Activated T-helper 1 cell treated with anti-CD3 and anti-CD28 coated beads, Interleukin-12 subunit alpha, Interleukin-12 subunit beta, Interleukin-2, Interleukin-4 antibody, amounts not matched to agents 30 ng/mL and 10 ng/mL and 1 ng/mL, durations not matched to agents 14 hours and 24 hours and 36 hours (primary cell): Measurements from ENCODE around the gene DNM3. TPM values are rescaled to one million over a fixed set of nuclear protein-coding genes. Genes with fewer than 3 reads are reported as not detected.
A peak's percentile ranks its signal among the peaks of the same experiment; 100 is the strongest.
"Not testable (repeated sequence)": the region's sequence is repeated elsewhere in the genome, so short reads cannot be mapped to it uniquely, and the experiment has no call there.

Experiments
- DNase-seq: peaks from one replicate; pipeline ENCODE4 v3.0.0; 2021; ENCODE audit warnings: low spot score
- H3K27ac Mint-ChIP-seq: one replicate; pipeline ENCODE4 v1.8.0; 2021; ENCODE audit warnings: mild to moderate bottlenecking, mixed read lengths
- H3K27me3 Mint-ChIP-seq: one replicate; pipeline ENCODE4 v1.8.0; 2022; ENCODE audit warnings: mild to moderate bottlenecking, moderate library complexity, mixed read lengths; ENCODE audit not compliant: insufficient read depth
- H3K36me3 Mint-ChIP-seq: one replicate; pipeline ENCODE4 v1.8.0; 2021; ENCODE audit warnings: low read depth, mixed read lengths
- H3K4me1 Mint-ChIP-seq: one replicate; pipeline ENCODE4 v1.8.0; 2021; ENCODE audit warnings: low read depth, mixed read lengths
- H3K4me3 Mint-ChIP-seq: one replicate; pipeline ENCODE4 v1.8.0; 2021; ENCODE audit warnings: mild to moderate bottlenecking, moderate library complexity, mixed read lengths
- H3K9me3 Mint-ChIP-seq: one replicate; pipeline ENCODE4 v1.8.0; 2021; ENCODE audit warnings: mixed read lengths
- intact Hi-C: fragments of 100-400 bp; cut with micrococcal nuclease; formaldehyde crosslinking; loops from one replicate; pipeline ENCODE4 v1.15.1; 2024
- total RNA-seq: library from RNA; stranded (reverse); gene quantifications from 2 replicates; pipeline ENCODE4 v1.2.3, GENCODE V29; 2022

Gene DNM3
- total RNA-seq, result 0.62 and 0.64 TPM in 2 replicates

DNA sequence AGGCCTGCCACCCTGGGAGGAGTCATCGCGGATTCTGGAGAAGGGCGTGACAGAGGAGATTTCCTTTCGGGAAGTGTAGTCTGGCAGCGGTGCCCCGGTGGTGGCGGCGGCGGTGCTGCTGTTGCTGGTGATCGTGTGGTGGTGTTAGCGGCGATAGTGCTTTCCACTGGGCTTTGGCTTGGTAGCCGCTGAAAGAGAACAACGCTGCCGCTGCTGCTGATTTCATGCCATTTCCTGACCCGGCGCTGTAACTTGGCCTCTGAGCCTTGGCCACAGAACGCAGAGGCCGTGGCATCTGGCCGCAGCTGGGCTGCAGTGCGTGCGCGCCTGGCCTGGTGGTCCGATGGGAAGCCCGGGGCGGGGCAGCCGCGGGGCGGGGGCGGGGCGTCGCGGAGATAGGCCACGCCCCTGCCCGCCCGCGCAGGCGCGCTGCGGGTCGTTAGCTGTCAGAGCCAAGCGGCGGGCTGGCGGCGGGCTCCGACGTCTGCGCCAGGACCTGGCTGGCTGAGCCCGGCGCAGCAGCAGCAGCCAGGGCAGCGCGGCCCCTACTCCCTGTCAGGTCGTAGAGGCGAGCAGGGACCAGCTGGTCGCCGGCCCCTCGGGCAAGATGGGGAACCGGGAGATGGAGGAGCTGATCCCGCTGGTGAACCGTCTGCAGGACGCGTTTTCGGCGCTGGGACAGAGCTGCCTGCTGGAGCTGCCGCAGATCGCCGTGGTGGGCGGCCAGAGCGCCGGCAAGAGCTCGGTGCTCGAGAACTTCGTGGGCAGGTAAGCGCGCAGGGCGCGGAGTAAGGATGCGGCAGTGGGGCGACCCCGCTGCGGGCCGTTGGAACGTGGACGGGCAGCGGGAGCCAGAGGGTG is at the start of gene DNM3:
TSS of gene DNM3 (plus strand) at position 449 of the 861 bp plus-strand sequence. CDS start at position 608, 159 bp downstream.
- intact Hi-C loops, result loop anchor here (1.0 to 5.0 kb wide), 6 partner anchors 24 to 184 kb away; partner anchors contain the start of genes METTL13 and VAMP4
- Mint-ChIP-seq H3K4me3 (peak within 1 kb of the TSS; percentile 87), H3K4me1 (peaks cover 18% of the 10 kb centered on the region), H3K27ac (peak within 1 kb of the TSS; percentile 72), H3K36me3 (no peaks in the 10 kb centered on the region), H3K9me3 (no peaks in the 10 kb centered on the region), H3K27me3 (peaks cover 37% of the 10 kb centered on the region)
- peak; percentile 81 for DNase-seq

- intact Hi-C loops, result loop anchor here (5.0 kb wide), 1 partner anchor 1901 kb away; the partner anchor contains the start of gene SCYL3
- peaks cover 55% of the 10 kb centered on the region for H3K4me1 Mint-ChIP-seq
- no peak for DNase-seq
- H3K4me3 Mint-ChIP-seq, result no peak overlapping the region
- peaks cover 87% of the 10 kb centered on the region for H3K36me3 Mint-ChIP-seq
- H3K9me3 Mint-ChIP-seq, result no peaks in the 10 kb centered on the region
- H3K27me3 Mint-ChIP-seq, result no peaks in the 10 kb centered on the region
- H3K27ac Mint-ChIP-seq, result no peak overlapping the region
Observed at GRCh38 chr1:171792656-171793369, 48.5 kb upstream of the DNM3 start.

GRCh38 chr1:171793636-171794035 is 47.7 kb upstream of the DNM3 start:
- intact Hi-C loops, result loop anchor here (1.0 to 5.0 kb wide), 2 partner anchors 12 to 1901 kb away; partner anchors contain the start of genes METTL13 and SCYL3
- Mint-ChIP-seq H3K36me3 (peaks cover 83% of the 10 kb centered on the region), H3K4me3 (peak overlapping the region; percentile 66), H3K27me3 (no peaks in the 10 kb centered on the region), H3K4me1 (peaks cover 51% of the 10 kb centered on the region), H3K9me3 (no peaks in the 10 kb centered on the region), H3K27ac (peak overlapping the region; percentile 93)
- no peak for DNase-seq

DNA sequence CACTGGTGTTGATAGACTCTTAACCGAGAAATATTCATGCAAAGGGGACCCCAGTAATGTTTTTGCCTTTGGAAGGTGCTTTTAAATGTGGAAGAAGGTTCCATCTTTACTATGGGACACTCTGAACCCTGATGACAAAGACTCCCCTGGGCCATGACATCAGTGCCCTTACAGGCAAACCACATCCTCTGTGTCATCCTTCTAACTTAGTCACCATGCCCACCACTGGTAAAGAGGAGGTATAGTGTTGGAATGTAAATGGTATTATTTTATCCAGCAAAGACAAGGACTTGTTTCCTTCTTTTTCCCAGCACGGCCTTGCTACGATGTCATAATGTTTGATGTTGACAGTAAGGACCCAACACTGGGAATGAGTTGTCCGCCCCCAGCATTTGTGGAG is 47.2 kb upstream of the DNM3 start:
- H3K4me3 Mint-ChIP-seq, result peak overlapping the region; percentile 66
- H3K27ac Mint-ChIP-seq, result peak overlapping the region; percentile 93
- no peaks in the 10 kb centered on the region for H3K27me3 Mint-ChIP-seq
- peaks cover 78% of the 10 kb centered on the region for H3K36me3 Mint-ChIP-seq
- intact Hi-C loops, result loop anchor here (1.0 to 5.0 kb wide), 2 partner anchors 13 to 1902 kb away; partner anchors contain the start of genes METTL13 and SCYL3
- H3K9me3 Mint-ChIP-seq, result no peaks in the 10 kb centered on the region
- H3K4me1 Mint-ChIP-seq, result peaks cover 47% of the 10 kb centered on the region
- peak; percentile 44 for DNase-seq

DNA sequence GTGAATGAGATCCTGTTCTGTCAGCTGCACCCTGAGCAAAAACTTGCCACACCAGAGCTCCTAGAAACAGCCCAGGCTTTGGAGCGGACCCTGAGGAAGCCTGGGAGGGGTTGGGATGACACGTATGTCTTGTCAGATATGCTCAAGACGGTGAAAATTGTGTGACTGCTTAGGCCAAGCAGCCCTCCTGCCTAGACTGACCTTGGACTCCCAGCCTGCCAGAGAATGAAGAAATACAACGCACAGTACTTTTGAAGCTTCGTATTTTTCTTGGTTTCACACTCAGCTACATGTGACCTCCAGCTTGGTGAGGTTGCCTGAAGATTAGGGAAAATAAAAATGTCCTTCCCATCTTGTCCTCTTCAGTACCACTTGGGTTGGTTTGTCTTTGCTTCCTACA is 44.7 kb upstream of the DNM3 start:
- Mint-ChIP-seq H3K9me3 (no peaks in the 10 kb centered on the region), H3K36me3 (peaks cover 57% of the 10 kb centered on the region), H3K27me3 (no peaks in the 10 kb centered on the region), H3K4me3 (no peak overlapping the region), H3K4me1 (peaks cover 37% of the 10 kb centered on the region), H3K27ac (no peak overlapping the region)
- intact Hi-C loops, result no loop called here
- DNase-seq, result no peak

GRCh38 chr1:171798311-171798710 is 43.0 kb upstream of the DNM3 start:
- DNase-seq, result no peak
- Mint-ChIP-seq H3K27ac (no peak overlapping the region), H3K36me3 (peaks cover 40% of the 10 kb centered on the region), H3K4me3 (no peak overlapping the region), H3K4me1 (peaks cover 29% of the 10 kb centered on the region), H3K9me3 (no peaks in the 10 kb centered on the region), H3K27me3 (no peaks in the 10 kb centered on the region)
- intact Hi-C loops, result no loop called here

- Mint-ChIP-seq H3K4me3 (no peak overlapping the region), H3K4me1 (peaks cover 24% of the 10 kb centered on the region), H3K27me3 (no peaks in the 10 kb centered on the region), H3K36me3 (peaks cover 37% of the 10 kb centered on the region), H3K27ac (no peak overlapping the region), H3K9me3 (no peaks in the 10 kb centered on the region)
- intact Hi-C loops, result no loop called here
- no peak for DNase-seq
Observed at GRCh38 chr1:171798765-171799164, 42.5 kb upstream of the DNM3 start.

DNA sequence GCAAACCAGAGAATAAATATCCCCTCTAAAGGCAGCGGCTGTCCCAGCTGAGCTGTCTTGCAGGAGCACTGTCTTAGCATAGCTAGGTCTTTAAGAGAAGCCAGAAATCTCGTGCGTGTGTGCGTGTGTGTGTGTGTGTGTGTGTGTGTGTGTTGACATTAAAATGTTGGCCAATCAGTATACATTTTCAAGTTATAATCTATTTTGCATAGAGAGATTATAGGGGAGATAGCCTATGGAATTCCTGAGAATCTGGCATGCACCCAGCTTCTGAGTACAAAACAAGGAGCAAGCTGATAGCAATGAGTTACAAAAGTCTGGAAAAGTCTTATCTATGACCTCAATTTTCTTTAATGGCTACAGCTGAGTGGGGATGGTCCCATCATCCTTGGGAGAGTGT is 42.1 kb upstream of the DNM3 start:
- H3K9me3 Mint-ChIP-seq, result no peaks in the 10 kb centered on the region
- no peak overlapping the region for H3K4me3 Mint-ChIP-seq
- no peak overlapping the region for H3K27ac Mint-ChIP-seq
- H3K36me3 Mint-ChIP-seq, result peaks cover 33% of the 10 kb centered on the region
- peaks cover 20% of the 10 kb centered on the region for H3K4me1 Mint-ChIP-seq
- DNase-seq, result no peak
- intact Hi-C loops, result no loop called here
- H3K27me3 Mint-ChIP-seq, result no peaks in the 10 kb centered on the region

DNA sequence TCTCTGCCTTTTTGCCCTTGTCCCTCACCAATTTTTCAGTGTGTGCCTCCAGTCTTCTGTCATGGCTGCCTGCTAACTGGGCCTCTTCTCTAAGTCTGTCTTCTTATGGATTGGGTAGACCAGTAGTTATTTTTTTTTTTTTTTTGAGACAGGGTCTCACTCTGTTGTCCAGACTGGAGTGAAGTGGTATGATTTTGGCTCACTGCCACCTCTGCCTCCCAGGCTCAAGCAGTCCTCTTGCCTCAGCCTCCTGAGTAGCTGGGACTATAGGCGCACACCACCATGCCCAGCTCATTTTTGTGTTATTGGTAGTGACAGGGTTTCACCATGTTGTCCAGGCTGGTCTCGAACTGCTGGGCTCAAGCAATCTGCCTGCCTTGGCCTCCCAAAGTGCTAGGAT is 41.6 kb upstream of the DNM3 start:
- H3K27me3 Mint-ChIP-seq, H3K4me3 Mint-ChIP-seq, DNase-seq, H3K9me3 Mint-ChIP-seq, H3K27ac Mint-ChIP-seq: not testable (repeated sequence)
- peaks cover 28% of the 10 kb centered on the region for H3K36me3 Mint-ChIP-seq
- peaks cover 15% of the 10 kb centered on the region for H3K4me1 Mint-ChIP-seq
- intact Hi-C loops, result loop anchor here (5.0 kb wide), 1 partner anchor 43 kb away; the partner anchor contains the start of gene DNM3

DNA sequence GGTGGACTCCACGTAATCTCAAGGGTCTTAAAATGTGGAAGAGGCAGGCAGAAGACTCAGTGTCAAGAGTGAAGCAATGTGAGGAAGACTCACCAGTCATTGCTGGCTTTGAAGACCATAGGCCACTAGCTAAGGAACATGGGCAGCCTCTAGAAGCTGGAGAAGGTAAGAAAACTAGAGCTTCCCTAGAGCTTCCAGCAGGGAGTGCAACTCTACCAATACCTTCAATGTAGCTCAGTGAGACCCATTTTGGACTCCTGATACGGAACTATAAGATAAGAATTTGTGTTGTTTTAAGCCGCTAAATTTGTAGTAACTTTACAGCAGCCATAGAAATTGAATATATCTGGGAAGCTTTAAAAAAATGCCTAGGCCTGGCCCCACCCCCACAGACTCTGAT is 41.0 kb upstream of the DNM3 start:
- intact Hi-C loops, result loop anchor here (5.0 kb wide), 1 partner anchor 42 kb away; the partner anchor contains the start of gene DNM3
- H3K36me3 Mint-ChIP-seq, result peaks cover 24% of the 10 kb centered on the region
- no peaks in the 10 kb centered on the region for H3K9me3 Mint-ChIP-seq
- DNase-seq, result no peak
- peaks cover 11% of the 10 kb centered on the region for H3K4me1 Mint-ChIP-seq
- no peaks in the 10 kb centered on the region for H3K27me3 Mint-ChIP-seq
- no peak overlapping the region for H3K4me3 Mint-ChIP-seq
- H3K27ac Mint-ChIP-seq, result no peak overlapping the region

DNA sequence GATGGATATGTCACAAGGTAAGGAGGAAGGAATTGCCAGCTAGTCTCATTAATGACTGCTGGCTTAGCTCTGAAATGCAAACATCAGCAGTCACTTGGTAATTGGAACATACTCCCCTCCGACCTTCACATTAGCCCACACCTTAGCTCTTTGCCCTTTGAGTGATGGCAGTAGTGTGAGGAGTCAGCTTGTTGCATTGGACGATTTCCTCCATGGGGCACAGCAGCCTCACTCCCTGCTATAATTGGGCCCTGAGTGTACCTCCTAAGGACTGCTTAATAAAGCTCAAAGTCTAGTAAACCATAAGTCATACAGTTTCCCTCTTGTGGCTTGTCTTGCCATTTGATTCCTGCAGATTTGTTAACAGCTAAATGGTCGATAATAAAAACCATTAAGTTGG is 40.4 kb upstream of the DNM3 start:
- Mint-ChIP-seq H3K27ac (no peak overlapping the region), H3K4me1 (peaks cover 15% of the 10 kb centered on the region), H3K27me3 (no peaks in the 10 kb centered on the region), H3K36me3 (peaks cover 19% of the 10 kb centered on the region), H3K9me3 (no peaks in the 10 kb centered on the region), H3K4me3 (no peak overlapping the region)
- intact Hi-C loops, result loop anchor here (1.0 to 5.0 kb wide), 2 partner anchors 41 to 184 kb away; partner anchors contain the start of gene DNM3
- no peak for DNase-seq

GRCh38 chr1:171801487-171801891 is 39.8 kb upstream of the DNM3 start:
- no peaks in the 10 kb centered on the region for H3K27me3 Mint-ChIP-seq
- DNase-seq, result no peak
- peaks cover 14% of the 10 kb centered on the region for H3K36me3 Mint-ChIP-seq
- intact Hi-C loops, result loop anchor here (1.0 to 5.0 kb wide), 2 partner anchors 41 to 184 kb away; partner anchors contain the start of gene DNM3
- peaks cover 17% of the 10 kb centered on the region for H3K4me1 Mint-ChIP-seq
- H3K27ac Mint-ChIP-seq, result no peak overlapping the region
- H3K9me3 Mint-ChIP-seq, result no peaks in the 10 kb centered on the region
- H3K4me3 Mint-ChIP-seq, result no peak overlapping the region
